ENCODE data around the gene OR6X1. TPM values are rescaled to one million over a fixed set of nuclear protein-coding genes. Genes with fewer than 3 reads are reported as not detected.

The OR6X1 gene
- total RNA-seq = not detected
- long read RNA-seq = 0 reads

DNA sequence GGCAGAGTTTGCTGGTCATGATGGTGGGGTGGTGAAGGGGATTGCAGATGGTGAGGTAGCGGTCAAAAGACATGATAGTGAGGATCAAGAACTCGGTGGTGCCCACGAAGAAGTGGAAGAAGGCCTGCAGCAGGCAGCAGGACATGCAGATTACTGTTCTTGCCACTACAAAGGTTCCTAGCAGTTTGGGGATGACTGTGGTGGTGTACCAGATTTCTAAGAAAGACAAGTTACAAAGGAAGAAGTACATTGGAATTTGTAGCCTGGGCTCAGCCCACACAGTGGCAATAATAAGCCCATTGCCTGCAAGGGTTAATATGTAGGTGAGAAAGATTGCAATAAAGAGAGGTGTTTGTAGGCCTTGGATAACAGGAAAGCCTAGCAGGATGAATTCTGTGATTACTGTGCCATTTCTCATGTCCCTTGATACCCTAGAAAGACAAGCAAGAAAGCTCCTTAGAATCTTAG, at the start of gene OR6X1:
TSS of gene OR6X1 (minus strand) at position 418 of the 468 bp plus-strand sequence. CDS start at position 418, 0 bp downstream.
- no peaks in the 10 kb centered on the region for H3K36me3 ChIP-seq
- no peak within 1 kb of the TSS for H3K27ac ChIP-seq
- 84% methylated on average over 3 of the region's 3 CpGs for WGBS (ENCODE audit: insufficient coverage, low coverage, low lambda C conversion rate, missing lambda C conversion rate)
- H3K4me1 ChIP-seq = no peaks in the 10 kb centered on the region
- H3K4me3 ChIP-seq = no peak within 1 kb of the TSS
- H3K27me3 ChIP-seq = no peaks in the 10 kb centered on the region
- TF ChIP-seq, protein P1, sequence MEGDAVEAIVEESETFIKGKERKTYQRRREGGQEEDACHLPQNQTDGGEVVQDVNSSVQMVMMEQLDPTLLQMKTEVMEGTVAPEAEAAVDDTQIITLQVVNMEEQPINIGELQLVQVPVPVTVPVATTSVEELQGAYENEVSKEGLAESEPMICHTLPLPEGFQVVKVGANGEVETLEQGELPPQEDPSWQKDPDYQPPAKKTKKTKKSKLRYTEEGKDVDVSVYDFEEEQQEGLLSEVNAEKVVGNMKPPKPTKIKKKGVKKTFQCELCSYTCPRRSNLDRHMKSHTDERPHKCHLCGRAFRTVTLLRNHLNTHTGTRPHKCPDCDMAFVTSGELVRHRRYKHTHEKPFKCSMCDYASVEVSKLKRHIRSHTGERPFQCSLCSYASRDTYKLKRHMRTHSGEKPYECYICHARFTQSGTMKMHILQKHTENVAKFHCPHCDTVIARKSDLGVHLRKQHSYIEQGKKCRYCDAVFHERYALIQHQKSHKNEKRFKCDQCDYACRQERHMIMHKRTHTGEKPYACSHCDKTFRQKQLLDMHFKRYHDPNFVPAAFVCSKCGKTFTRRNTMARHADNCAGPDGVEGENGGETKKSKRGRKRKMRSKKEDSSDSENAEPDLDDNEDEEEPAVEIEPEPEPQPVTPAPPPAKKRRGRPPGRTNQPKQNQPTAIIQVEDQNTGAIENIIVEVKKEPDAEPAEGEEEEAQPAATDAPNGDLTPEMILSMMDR (IDR thresholded peaks at IDR 0.05) = no peak
- TF ChIP-seq POLR2A (IDR thresholded peaks at IDR 0.05) = no peak
- DNase-seq = no peak
- no peak for ATAC-seq
- intact Hi-C loops (cut with DNase I) = no loop called here
- no peaks in the 10 kb centered on the region for H3K9me3 ChIP-seq

GRCh38 chr11:123801765-123802164, 47.4 kb upstream of the OR6X1 start:
- Histone ChIP-seq H3K9me3 (no peaks in the 10 kb centered on the region), H3K36me3 (no peaks in the 10 kb centered on the region), H3K4me3 (no peak overlapping the region), H3K27ac (no peak overlapping the region), H3K4me1 (peaks cover 0 to 8% (median 0%) of the 10 kb centered on the region in 4 donors), H3K27me3 (no peaks in the 10 kb centered on the region)
- intact Hi-C loops (cut with DNase I) = no loop called here
- TF ChIP-seq, protein P1 (IDR thresholded peaks at IDR 0.05) = no peak
- TF ChIP-seq POLR2A (IDR thresholded peaks at IDR 0.05) = no peak
- ATAC-seq (no peak), DNase-seq (no peak)
- whole genome bisulfite sequencing (ENCODE audit: insufficient coverage, low coverage, low lambda C conversion rate, missing lambda C conversion rate) = 0% methylated on average over 1 of the region's 1 CpG

DNA sequence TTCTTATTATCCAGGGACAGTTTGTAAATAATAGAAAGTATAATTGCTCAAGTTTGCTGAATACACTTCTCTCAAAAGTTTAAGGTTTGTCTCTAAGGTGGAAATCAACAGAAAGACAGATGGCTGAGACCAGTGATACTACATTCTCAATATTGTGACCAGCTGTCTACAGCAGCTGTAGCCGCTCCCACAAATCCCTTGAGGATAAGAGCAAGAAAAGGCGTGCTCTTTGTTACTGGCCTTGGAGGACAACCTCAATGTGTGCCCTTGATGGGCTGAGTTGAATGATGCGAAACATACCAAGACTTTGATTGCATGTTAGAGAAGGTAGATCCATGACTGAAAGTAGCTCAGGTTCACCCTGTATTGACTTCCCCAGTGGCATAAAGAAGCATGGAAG, 45.7 kb upstream of the OR6X1 start:
- no peak overlapping the region for H3K4me3 ChIP-seq
- no peaks in the 10 kb centered on the region for H3K36me3 ChIP-seq
- no peaks in the 10 kb centered on the region for H3K9me3 ChIP-seq
- no peak overlapping the region for H3K27ac ChIP-seq
- WGBS (ENCODE audit: insufficient coverage, low coverage, low lambda C conversion rate, missing lambda C conversion rate) = 95% methylated on average over 3 of the region's 3 CpGs
- DNase-seq = no peak
- no peaks in the 10 kb centered on the region for H3K27me3 ChIP-seq
- ATAC-seq = no peak
- peaks cover 0 to 8% (median 0%) of the 10 kb centered on the region in 4 donors for H3K4me1 ChIP-seq
- TF ChIP-seq, protein P1 (IDR thresholded peaks at IDR 0.05) = no peak
- no peak for TF ChIP-seq POLR2A (IDR thresholded peaks at IDR 0.05)
- intact Hi-C loops (cut with DNase I) = no loop called here

DNA sequence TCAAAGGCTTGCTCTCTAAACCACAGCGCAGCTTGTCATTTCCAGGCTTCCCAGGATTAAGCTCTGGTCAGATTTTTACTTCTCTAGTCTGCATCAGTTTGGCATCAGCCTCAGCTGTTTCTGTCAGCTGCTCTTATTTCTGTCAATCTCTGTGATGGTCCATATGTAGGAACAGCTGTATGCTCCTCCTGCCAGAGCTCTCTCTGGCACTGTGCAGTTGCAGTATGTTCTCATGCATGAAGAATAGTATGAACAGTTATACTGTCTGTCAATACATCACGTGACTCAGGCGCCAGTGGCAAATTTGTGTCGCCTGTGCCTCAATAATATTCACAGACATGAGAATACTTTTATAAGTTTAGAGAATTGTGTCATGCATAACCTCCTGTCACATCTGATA, 45.1 kb upstream of the OR6X1 start:
- H3K4me1 ChIP-seq = peaks cover 0 to 8% (median 0%) of the 10 kb centered on the region in 4 donors
- ATAC-seq (no peak), DNase-seq (no peak)
- no peak for TF ChIP-seq POLR2A (IDR thresholded peaks at IDR 0.05)
- TF ChIP-seq, protein P1 (IDR thresholded peaks at IDR 0.05) = no peak
- H3K4me3 ChIP-seq = no peak overlapping the region
- no peaks in the 10 kb centered on the region for H3K36me3 ChIP-seq
- no peaks in the 10 kb centered on the region for H3K9me3 ChIP-seq
- H3K27me3 ChIP-seq = no peaks in the 10 kb centered on the region
- intact Hi-C loops (cut with DNase I) = no loop called here
- WGBS (ENCODE audit: insufficient coverage, low coverage, low lambda C conversion rate, missing lambda C conversion rate) = 93% methylated on average over 4 of the region's 4 CpGs
- no peak overlapping the region for H3K27ac ChIP-seq

Measured in right lobe of liver (tissue), 6 donors.